OCI-LY7 (cell line): ENCODE measurements around the gene IGF2BP2. TPM values are rescaled to one million over a fixed set of nuclear protein-coding genes. Genes with fewer than 3 reads are reported as not detected.

Experiments
- BruUV-seq: library from RNA; stranded (reverse); fragments of 400-500 nt; replicated peaks from 2 replicates; lab custom pipeline; 2021; lab: Mats Ljungman, UMichigan
- CTCF ChIA-PET: fragments of 300-600 bp; sonication (Branson Sonifier 250); formaldehyde crosslinking; loops from one replicate; lab custom pipeline; 2022; ENCODE audit warnings: antibody characterized with exemption; ENCODE audit not compliant: unreplicated experiment; lab: Charles Lee
- POLR2A ChIA-PET: fragments of 300-600 bp; sonication (Branson Sonifier 250); formaldehyde crosslinking; loops from one replicate; lab custom pipeline; 2022; ENCODE audit warnings: antibody characterized with exemption; lab: Charles Lee
- DNase-seq: peaks from one replicate; pipeline ENCODE4 v3.0.0-alpha.2; 2015; ENCODE audit warnings: low spot score
- H2AFZ ChIP-seq: fragments of 200-600 bp; sonication (generic), shearing (Covaris generic); 2 replicates; pipeline ENCODE4 v1.6.1; 2014; ENCODE audit warnings: mild to moderate bottlenecking, antibody characterized with exemption, low read length, moderate library complexity
- H3K27ac ChIP-seq: fragments of 200-600 bp; sonication (generic); 2 replicates; pipeline ENCODE4 v1.5.1; 2014; ENCODE audit warnings: mixed run types, low read depth, mild to moderate bottlenecking, moderate library complexity, low read length, inconsistent platforms; ENCODE audit not compliant: poor library complexity, severe bottlenecking
- H3K36me3 ChIP-seq: fragments of 200-600 bp; sonication (generic); 2 replicates; pipeline ENCODE4 v1.6.1; 2014; ENCODE audit warnings: mild to moderate bottlenecking, antibody characterized with exemption, low read length, moderate library complexity, mixed read lengths; ENCODE audit not compliant: insufficient read depth
- H3K4me1 ChIP-seq: fragments of 200-600 bp; sonication (generic); 2 replicates; pipeline ENCODE4 v1.5.1; 2014; ENCODE audit warnings: mild to moderate bottlenecking, low read length; ENCODE audit not compliant: insufficient read depth, poor library complexity, severe bottlenecking
- H3K4me2 ChIP-seq: fragments of 200-600 bp; sonication (generic); 2 replicates; pipeline ENCODE4 v1.6.1; 2014; ENCODE audit warnings: mild to moderate bottlenecking, low read length
- H3K4me3 ChIP-seq: fragments of 200-600 bp; sonication (generic); 2 replicates; pipeline ENCODE4 v1.5.1; 2014; ENCODE audit warnings: mild to moderate bottlenecking, low read depth, low read length; ENCODE audit not compliant: poor library complexity, severe bottlenecking
- H3K79me2 ChIP-seq: fragments of 200-600 bp; sonication (generic); 2 replicates; pipeline ENCODE4 v1.6.1; 2016; ENCODE audit warnings: low read depth, mild to moderate bottlenecking, low read length, moderate library complexity, mixed read lengths; ENCODE audit not compliant: insufficient read depth
- H3K9me2 ChIP-seq: fragments of 200-600 bp; sonication (generic); 2 replicates; pipeline ENCODE4 v1.6.1; 2016; ENCODE audit warnings: mild to moderate bottlenecking, low read length, mixed read lengths; ENCODE audit not compliant: insufficient read depth
- H3K9me3 ChIP-seq: fragments of 200-600 bp; sonication (generic); 2 replicates; pipeline ENCODE4 v1.6.1; 2014; ENCODE audit warnings: mild to moderate bottlenecking, mixed run types, low read length, mixed read lengths
- H4K20me1 ChIP-seq: fragments of 200-600 bp; sonication (generic); 2 replicates; pipeline ENCODE4 v1.6.1; 2014; ENCODE audit warnings: mild to moderate bottlenecking, antibody characterized with exemption, low read length, moderate library complexity, mixed read lengths; ENCODE audit not compliant: insufficient read depth
- CTCF ChIP-seq: fragments of 200-600 bp; sonication (generic); conservative IDR thresholded peaks from 2 replicates; pipeline ENCODE4 v1.5.1; 2014; ENCODE audit warnings: mild to moderate bottlenecking, antibody characterized with exemption, low read length, moderate library complexity, mixed read lengths
- EZH2phosphoT487 ChIP-seq: fragments of 200-600 bp; sonication (generic); IDR thresholded peaks from 2 replicates; pipeline ENCODE4 v1.6.1; 2018; ENCODE audit warnings: low read depth, borderline replicate concordance, mild to moderate bottlenecking, mixed run types, antibody characterized with exemption, low read length, moderate library complexity, mixed read lengths
- intact Hi-C: fragments of 100-400 bp; cut with micrococcal nuclease; formaldehyde crosslinking; loops from one replicate; pipeline ENCODE4 v1.10.0; 2022; ENCODE audit not compliant: unreplicated experiment
- total RNA-seq, 2 experiments: library from RNA; depleted of rRNA in 1 of 2; stranded (reverse); fragments of >200 nt in 1 of 2; shearing (Covaris generic) in 1 of 2; gene quantifications; 2 replicates each; pipeline ENCODE4 v1.2.3, GENCODE V29; 2014 to 2022

IGF2BP2 gene
- total RNA-seq, 2 experiments from 2014 or later, result not detected

GRCh38 chr3:185648396-185648795, 176.4 kb downstream of the IGF2BP2 start:
- no peak for TF ChIP-seq CTCF
- no peak for TF ChIP-seq EZH2phosphoT487
- Histone ChIP-seq H3K4me3 (no peak overlapping the region), H3K4me1 (no peaks in the 10 kb centered on the region), H3K27ac (no peak overlapping the region), H2AFZ (no peak overlapping the region), H4K20me1 (no peaks in the 10 kb centered on the region), H3K79me2 (no peaks in the 10 kb centered on the region), H3K9me3 (no peaks in the 10 kb centered on the region), H3K9me2 (no peaks in the 10 kb centered on the region), H3K36me3 (no peaks in the 10 kb centered on the region), H3K4me2 (no peak overlapping the region)
- intact Hi-C loops, result no loop called here
- POLR2A ChIA-PET, result interaction anchor here (0.6 kb wide), 1 partner anchor 529 kb away, joined by 4 read pairs; no protein-coding TSS in a partner anchor
- CTCF ChIA-PET, result interaction anchor here (0.9 kb wide), 1 partner anchor 12 kb away, joined by 5 read pairs; no protein-coding TSS in a partner anchor
- DNase-seq, result no peak
- BruUV-seq, result no TSS peak

GRCh38 chr3:185647880-185648210, 177.0 kb downstream of the IGF2BP2 start:
- no peak for DNase-seq
- H2AFZ ChIP-seq, result no peak overlapping the region
- POLR2A ChIA-PET, result no interaction called here
- no peaks in the 10 kb centered on the region for H3K36me3 ChIP-seq
- no peaks in the 10 kb centered on the region for H3K9me2 ChIP-seq
- no peak overlapping the region for H3K4me3 ChIP-seq
- no peak overlapping the region for H3K27ac ChIP-seq
- BruUV-seq, result no TSS peak
- H4K20me1 ChIP-seq, result no peaks in the 10 kb centered on the region
- H3K9me3 ChIP-seq, result no peaks in the 10 kb centered on the region
- CTCF ChIA-PET, result interaction anchor here (0.6 to 0.9 kb wide), 2 partner anchors 12 to 86 kb away, joined by 3 to 5 read pairs; no protein-coding TSS in a partner anchor
- intact Hi-C loops, result no loop called here
- H3K4me1 ChIP-seq, result no peaks in the 10 kb centered on the region
- H3K4me2 ChIP-seq, result no peak overlapping the region
- no peaks in the 10 kb centered on the region for H3K79me2 ChIP-seq
- no peak for TF ChIP-seq CTCF
- TF ChIP-seq EZH2phosphoT487, result no peak

- BruUV-seq, result no TSS peak
- Histone ChIP-seq H3K4me1 (no peaks in the 10 kb centered on the region), H2AFZ (no peak overlapping the region), H3K79me2 (no peaks in the 10 kb centered on the region), H3K4me2 (no peak overlapping the region), H3K36me3 (no peaks in the 10 kb centered on the region), H3K4me3 (no peak overlapping the region), H4K20me1 (no peaks in the 10 kb centered on the region), H3K27ac (no peak overlapping the region), H3K9me3 (no peaks in the 10 kb centered on the region), H3K9me2 (no peaks in the 10 kb centered on the region)
- ChIA-PET CTCF (interaction anchor here (0.6 to 0.9 kb wide), 2 partner anchors 13 to 86 kb away, joined by 3 to 5 read pairs; no protein-coding TSS in a partner anchor), POLR2A (no interaction called here)
- no peak for DNase-seq
- TF ChIP-seq EZH2phosphoT487 (no peak), CTCF (no peak)
- intact Hi-C loops, result no loop called here
Observed at GRCh38 chr3:185647134-185647879, 177.5 kb downstream of the IGF2BP2 start.
